Suppressor macrophage (primary cell): ENCODE data around the gene SLC26A8.
"Not testable (repeated sequence)": the region's sequence is repeated elsewhere in the genome, so short reads cannot be mapped to it uniquely, and the experiment has no call there.

Experiments used
- DNase-seq, 4 experiments: peaks; one replicate each; pipeline ENCODE4 v3.0.0-alpha.2; 2020 to 2022

Gene SLC26A8

DNA sequence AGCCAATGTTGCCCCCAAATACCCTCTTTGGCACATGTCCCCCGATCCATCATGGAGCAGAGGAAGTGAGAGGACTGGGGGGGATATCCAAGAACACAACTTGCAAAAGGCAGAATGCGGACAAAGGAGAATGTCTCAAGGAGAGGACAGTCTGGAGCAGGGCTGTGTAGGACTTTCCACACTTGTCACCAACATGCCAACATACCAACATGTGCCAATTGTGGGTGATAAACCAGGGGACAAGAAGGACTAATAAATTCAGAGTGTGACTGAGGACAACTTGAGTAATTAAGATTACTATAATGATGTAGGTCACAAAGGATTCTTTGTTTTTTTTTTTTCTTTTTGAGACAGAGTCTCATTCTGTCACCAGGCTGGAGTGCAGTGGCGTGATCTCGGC is 8.8 kb downstream of the SLC26A8 start:
- DNase-seq, result peak in 1 of 4 experiments; percentile 15

DNA sequence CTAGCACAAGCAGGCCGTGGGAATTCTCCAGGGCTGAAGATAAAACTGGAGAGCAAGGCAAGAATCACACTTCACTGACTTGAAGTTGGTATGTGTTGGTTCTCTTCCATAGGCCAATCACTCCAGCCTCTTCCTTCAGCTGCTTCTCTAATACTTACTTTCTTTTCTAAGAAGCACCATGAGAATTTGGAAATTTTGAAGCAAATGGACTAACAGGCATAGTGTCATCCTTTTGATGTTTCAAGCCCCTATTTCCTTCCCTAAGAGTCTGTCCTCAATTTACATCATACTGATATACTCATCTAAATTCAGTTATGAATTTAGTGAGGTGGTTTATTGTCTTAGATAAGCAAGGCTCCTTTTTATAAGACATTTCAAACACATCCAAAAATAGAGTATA is 24.0 kb downstream of the SLC26A8 start:
- DNase-seq, result peak in 2 of 4 experiments; percentile 20 to 22

DNA sequence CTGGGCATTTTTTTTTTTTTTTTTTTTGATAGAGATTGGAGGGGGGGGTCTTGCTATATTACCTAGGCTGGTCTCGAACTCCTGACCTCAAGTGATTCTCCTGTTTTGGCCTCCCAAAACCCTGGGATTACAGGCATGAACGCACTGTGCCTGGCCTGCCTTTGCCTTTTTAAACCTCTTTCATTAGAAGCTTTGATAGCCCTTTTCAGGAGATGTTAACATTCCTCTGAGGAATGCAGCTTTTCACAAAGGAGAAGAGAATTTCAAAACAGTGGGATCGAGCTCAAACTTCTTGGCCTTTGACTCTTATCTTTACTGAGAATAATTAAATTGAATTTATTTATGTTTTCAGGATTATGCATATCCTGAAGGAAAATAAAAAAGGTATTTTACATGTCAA is 31.3 kb downstream of the SLC26A8 start:
- no peak for DNase-seq

GRCh38 chr6:35988047-35988446 is 36.4 kb downstream of the SLC26A8 start:
- DNase-seq, result not testable (repeated sequence)

- DNase-seq, result no peak
These were observed 39.7 kb downstream of the SLC26A8 start for GRCh38 chr6:35984701-35985100.

GRCh38 chr6:35980991-35981645 is 43.3 kb downstream of the SLC26A8 start:
- DNase-seq, result no peak

- not testable (repeated sequence) for DNase-seq
These were observed 44.3 kb downstream of the SLC26A8 start for GRCh38 chr6:35980126-35980525.

- no peak for DNase-seq
These were observed 47.1 kb downstream of the SLC26A8 start for GRCh38 chr6:35977308-35977707.

DNA sequence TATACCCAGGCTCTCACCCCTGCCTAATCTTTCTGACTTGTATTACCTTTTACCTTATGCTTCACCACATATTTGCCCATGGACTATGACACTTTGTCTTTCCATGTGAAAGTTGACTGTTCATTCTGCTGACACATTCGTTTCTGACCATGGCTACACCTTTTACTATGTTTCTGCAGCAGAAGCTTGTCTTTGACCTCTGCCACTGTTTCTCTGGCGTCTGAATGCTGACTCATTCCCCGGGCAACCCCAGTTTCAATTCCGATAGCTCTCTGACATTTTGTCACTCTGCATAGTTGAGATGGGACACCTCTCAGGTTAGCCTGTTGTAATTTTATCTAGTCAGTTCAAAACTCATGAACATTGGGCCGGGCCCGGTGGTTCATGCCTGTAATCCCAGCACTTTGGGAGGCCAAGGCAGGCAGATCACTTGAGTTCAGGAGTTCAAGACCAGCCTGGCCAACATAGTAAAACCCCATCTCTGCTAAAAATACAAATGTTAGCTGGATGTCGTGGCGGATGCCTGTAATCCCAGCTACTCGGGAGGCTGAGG is 50.7 kb downstream of the SLC26A8 start:
- peak in 3 of 4 experiments; percentile 21 to 40 (median 21) for DNase-seq

DNA sequence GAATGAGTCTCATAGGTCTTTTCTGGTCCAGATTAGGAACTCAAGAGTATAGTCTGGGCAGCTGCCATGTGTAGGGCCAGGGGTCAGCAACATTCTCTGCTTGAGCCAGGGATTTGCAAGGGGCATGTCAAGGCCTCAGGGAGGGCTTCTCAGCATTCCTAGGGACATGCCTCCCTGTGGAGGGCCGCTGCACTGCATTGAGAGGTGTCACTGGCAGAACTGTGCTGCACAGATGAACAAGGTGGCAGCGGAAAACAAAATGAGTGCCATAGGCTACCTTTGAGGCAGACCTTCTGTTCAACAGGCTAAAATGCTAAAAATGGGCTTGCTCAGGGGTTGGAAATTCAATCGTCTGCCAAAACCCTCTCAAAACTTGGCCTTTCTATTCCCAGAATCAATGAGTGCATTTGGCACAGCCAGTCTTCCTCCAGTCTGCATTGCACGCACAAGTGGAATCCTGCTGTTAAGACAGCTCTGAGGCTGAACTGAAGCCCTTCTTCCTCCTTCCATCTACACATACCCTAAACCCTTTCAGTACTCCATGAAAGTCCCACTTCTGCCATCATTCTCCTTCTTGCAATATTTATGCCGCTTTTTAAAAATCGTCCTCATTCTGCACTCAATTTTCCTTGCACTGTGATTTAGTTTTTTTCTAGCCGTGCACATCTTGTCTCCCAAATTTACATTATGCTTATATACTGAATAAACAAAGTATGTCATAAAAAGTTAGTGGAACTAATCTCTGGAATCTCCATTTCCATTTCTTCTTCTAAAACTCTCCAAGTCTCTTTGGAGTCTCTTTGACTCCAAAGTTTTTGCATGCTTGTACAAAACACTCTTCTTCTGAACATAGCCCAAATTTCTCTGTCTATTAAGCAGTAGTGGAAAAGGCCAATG is 51.7 kb downstream of the SLC26A8 start:
- no peak for DNase-seq

GRCh38 chr6:35970181-35970580 is 54.3 kb downstream of the SLC26A8 start:
- peak; percentile 26 to 64 (median 59) for DNase-seq

DNA sequence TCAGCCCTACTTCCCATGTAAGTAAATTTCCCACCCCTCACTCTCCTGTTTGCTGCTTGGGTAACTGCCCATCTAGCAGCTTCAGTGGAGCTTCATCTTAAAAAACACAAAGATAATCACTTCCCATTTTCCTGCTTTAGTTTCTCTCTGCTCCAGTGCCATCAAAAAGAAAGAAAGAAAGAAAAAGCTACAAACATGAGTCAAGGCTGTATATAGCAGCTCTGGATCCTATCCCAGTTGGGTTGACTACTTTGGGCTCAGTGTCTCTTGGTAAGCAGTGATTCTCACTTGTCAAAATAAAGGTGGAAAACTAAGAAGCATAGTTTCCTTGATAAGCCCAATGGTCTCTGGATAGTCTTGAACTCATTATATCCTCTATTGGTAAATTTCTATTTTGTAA is 54.8 kb downstream of the SLC26A8 start:
- DNase-seq, result no peak

GRCh38 chr6:35968821-35969220 is 55.6 kb downstream of the SLC26A8 start:
- DNase-seq, result no peak

DNA sequence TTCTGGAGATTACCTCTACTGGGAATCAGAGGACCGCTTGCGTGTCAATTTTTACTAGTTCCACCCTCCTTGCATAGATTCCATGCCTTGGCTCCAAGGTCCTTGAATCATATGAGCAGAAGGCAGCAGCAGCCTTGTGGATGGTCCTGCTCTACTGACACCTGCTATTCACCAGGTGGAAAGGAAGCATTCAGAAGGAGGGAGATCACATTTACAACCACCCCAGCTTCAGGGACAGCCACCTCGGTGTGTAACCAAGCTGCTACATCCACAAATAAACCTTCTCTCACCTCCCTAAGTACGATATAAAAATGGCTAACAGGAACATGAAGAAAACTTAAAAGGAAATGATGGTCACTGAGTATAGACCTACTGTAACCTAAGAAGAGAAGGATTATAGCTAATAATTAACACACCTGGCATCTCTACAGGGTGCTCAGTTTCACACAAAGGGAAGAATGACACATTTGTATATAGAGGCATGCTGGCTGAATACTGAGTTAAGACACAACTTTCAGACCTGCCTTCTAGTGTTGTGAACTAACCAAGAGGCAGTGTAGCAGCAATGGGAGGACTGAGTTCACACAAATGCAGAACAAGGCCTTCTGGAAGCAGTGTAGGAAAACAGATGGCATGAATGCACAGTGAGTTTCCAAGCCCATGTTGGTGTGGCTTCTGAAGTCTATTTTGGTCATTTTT is 57.2 kb downstream of the SLC26A8 start:
- DNase-seq, result no peak

DNA sequence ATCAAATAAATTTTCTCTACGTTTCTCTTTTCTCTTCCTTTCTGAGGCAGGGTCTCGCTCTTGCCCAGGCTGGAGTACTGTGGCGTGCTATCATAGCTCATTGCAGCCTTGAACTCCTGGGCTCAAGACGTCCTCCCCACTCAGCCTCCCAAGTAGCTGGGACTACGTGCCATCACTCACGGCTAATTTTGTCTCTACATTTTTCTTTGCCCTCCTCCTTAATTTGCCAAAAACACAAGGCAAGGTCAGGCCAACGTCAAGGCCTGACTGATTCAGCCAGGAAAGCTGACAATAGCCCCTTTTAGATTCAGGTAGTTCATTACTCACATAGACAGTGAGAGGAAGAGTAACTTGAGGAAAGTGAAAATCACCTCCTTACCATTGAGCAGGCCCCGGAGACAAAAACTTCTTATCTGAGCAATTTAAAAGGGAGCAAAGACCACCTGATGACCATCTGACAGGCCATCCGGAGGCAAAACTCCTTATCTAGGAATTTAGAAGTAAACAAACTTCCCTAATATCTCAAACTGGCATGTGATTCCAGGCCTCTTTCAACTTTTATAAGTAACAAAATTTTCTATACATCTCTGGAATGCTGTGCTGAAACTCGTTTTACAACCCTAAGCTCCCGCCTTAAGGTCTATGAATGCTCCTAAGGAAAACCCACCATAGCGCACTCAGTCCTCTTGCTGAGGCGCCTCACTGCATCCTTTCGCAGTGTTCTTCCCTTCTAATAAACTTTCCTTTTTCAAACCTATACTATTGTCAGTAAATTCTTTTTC is 61.5 kb downstream of the SLC26A8 start:
- no peak for DNase-seq

- DNase-seq, result no peak
These were observed 64.3 kb downstream of the SLC26A8 start for GRCh38 chr6:35960187-35960586.

- DNase-seq, result peak in 2 of 4 experiments; percentile 11 to 29
These were observed 68.5 kb downstream of the SLC26A8 start for GRCh38 chr6:35955970-35956369.

DNA sequence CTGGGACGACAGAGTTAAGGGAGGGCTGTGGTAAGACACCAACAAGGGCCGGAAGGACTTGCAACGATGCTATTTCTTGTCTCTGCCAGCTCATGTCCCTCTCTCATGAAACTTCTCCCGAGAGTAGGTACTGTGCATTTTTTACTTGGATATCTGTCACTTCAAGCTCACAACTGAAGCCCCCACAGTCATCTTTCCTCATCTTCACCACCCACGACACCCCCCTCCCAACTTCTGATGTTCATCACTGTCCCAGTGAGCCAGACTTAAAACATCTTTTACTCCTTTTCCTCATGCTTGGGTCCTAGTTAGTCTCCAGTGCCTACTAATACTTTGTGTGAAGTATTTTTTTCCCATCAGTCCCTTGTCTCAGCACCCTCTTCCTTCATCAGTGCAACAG is 68.9 kb downstream of the SLC26A8 start:
- no peak for DNase-seq

- no peak for DNase-seq
These were observed 69.4 kb downstream of the SLC26A8 start for GRCh38 chr6:35955071-35955470.

- DNase-seq, result no peak
These were observed 70.1 kb downstream of the SLC26A8 start for GRCh38 chr6:35954333-35954732.

- peak; percentile 13 to 46 (median 36) for DNase-seq
These were observed 75.7 kb downstream of the SLC26A8 start for GRCh38 chr6:35948725-35949124.

GRCh38 chr6:35945650-35946025 is 78.8 kb downstream of the SLC26A8 start:
- peak in 1 of 4 experiments; percentile 17 for DNase-seq
